HG02759 (cell line): ENCODE results near the gene OBP2B.

Source experiments
- ATAC-seq: cut with Tn5 transposase; IDR thresholded peaks from one replicate; pipeline ENCODE4 v1.9.1; 2021; ENCODE audit warnings: mild to moderate bottlenecking, moderate library complexity; ENCODE audit not compliant: unreplicated experiment

Gene OBP2B

GRCh38 chr9:133202688-133203453 lies 6.2 kb downstream of the OBP2B start:
- ATAC-seq: no peak

- no peak for ATAC-seq
Measured at GRCh38 chr9:133202145-133202513, 6.9 kb downstream of the OBP2B start.

- no peak for ATAC-seq
Measured at GRCh38 chr9:133201424-133202144, 7.5 kb downstream of the OBP2B start.

- no peak for ATAC-seq
Measured at GRCh38 chr9:133200631-133201030, 8.4 kb downstream of the OBP2B start.

- ATAC-seq: no peak
Measured at GRCh38 chr9:133199648-133200321, 9.3 kb downstream of the OBP2B start.

- ATAC-seq: no peak
Measured at GRCh38 chr9:133195029-133195428, 14.0 kb downstream of the OBP2B start.

GRCh38 chr9:133194597-133194996 lies 14.5 kb downstream of the OBP2B start:
- no peak for ATAC-seq

- ATAC-seq: no peak
Measured at GRCh38 chr9:133191989-133192388, 17.1 kb downstream of the OBP2B start.

GRCh38 chr9:133189826-133190225 lies 19.2 kb downstream of the OBP2B start:
- no peak for ATAC-seq

GRCh38 chr9:133188843-133189180 lies 20.2 kb downstream of the OBP2B start:
- no peak for ATAC-seq

- no peak for ATAC-seq
Measured at GRCh38 chr9:133188006-133188842, 20.8 kb downstream of the OBP2B start.

GRCh38 chr9:133187561-133188005 lies 21.5 kb downstream of the OBP2B start:
- ATAC-seq: no peak

GRCh38 chr9:133186736-133187135 lies 22.3 kb downstream of the OBP2B start:
- no peak for ATAC-seq

- no peak for ATAC-seq
Measured at GRCh38 chr9:133184971-133185370, 24.1 kb downstream of the OBP2B start.

- no peak for ATAC-seq
Measured at GRCh38 chr9:133182151-133182550, 26.9 kb downstream of the OBP2B start.

GRCh38 chr9:133181561-133181960 lies 27.5 kb downstream of the OBP2B start:
- ATAC-seq: no peak

- ATAC-seq: no peak
Measured at GRCh38 chr9:133180953-133181352, 28.1 kb downstream of the OBP2B start.

- no peak for ATAC-seq
Measured at GRCh38 chr9:133173056-133173455, 36.0 kb downstream of the OBP2B start.

GRCh38 chr9:133171161-133171961 lies 37.7 kb downstream of the OBP2B start:
- ATAC-seq: no peak

- no peak for ATAC-seq
Measured at GRCh38 chr9:133170716-133171115, 38.3 kb downstream of the OBP2B start.
